GM12892 (cell line): ENCODE measurements around the gene DDX50.

Source experiments
- POLR2A ChIP-seq: IDR thresholded peaks from 2 replicates; pipeline ENCODE4 v1.6.1; 2011; ENCODE audit warnings: low read depth, low read length, control low read depth
- TAF1 ChIP-seq: IDR thresholded peaks from 2 replicates; pipeline ENCODE4 v1.6.1; 2011; ENCODE audit warnings: low read depth, mild to moderate bottlenecking, control low read depth, low read length, borderline replicate concordance

GRCh38 chr10:68981074-68981473, 80.0 kb downstream of the DDX50 start:
- TF ChIP-seq POLR2A (no peak), TAF1 (no peak)
